Activated naive CD4-positive, alpha-beta T cell treated with anti-CD3 and anti-CD28 coated beads, Interleukin-2, amount 50 U/mL, for 24 hours (primary cell): ENCODE measurements around the gene CXXC5.
"Not testable (repeated sequence)": the region's sequence is repeated elsewhere in the genome, so short reads cannot be mapped to it uniquely, and the experiment has no call there.

Experiments used
- H3K27ac Mint-ChIP-seq: one replicate; pipeline ENCODE4 v1.8.0; 2021; ENCODE audit warnings: mild to moderate bottlenecking, mixed read lengths
- H3K27me3 Mint-ChIP-seq: one replicate; pipeline ENCODE4 v1.8.0; 2021; ENCODE audit warnings: mixed read lengths
- H3K36me3 Mint-ChIP-seq: one replicate; pipeline ENCODE4 v1.8.0; 2021; ENCODE audit warnings: mixed read lengths
- H3K4me1 Mint-ChIP-seq: one replicate; pipeline ENCODE4 v1.8.0; 2021; ENCODE audit warnings: mixed read lengths
- H3K4me3 Mint-ChIP-seq: one replicate; pipeline ENCODE4 v1.8.0; 2021; ENCODE audit warnings: mild to moderate bottlenecking, mixed read lengths
- H3K9me3 Mint-ChIP-seq: one replicate; pipeline ENCODE4 v1.8.0; 2021; ENCODE audit warnings: mixed read lengths

Gene CXXC5

GRCh38 chr5:139713898-139714297 is 65.7 kb downstream of the CXXC5 start:
- not testable (repeated sequence) for H3K36me3 Mint-ChIP-seq, H3K27ac Mint-ChIP-seq, H3K4me3 Mint-ChIP-seq, H3K27me3 Mint-ChIP-seq, H3K9me3 Mint-ChIP-seq
- peaks cover 15% of the 10 kb centered on the region for H3K4me1 Mint-ChIP-seq

GRCh38 chr5:139717221-139717620 is 69.1 kb downstream of the CXXC5 start:
- Mint-ChIP-seq H3K4me3 (no peak overlapping the region), H3K27ac (no peak overlapping the region), H3K27me3 (peaks cover 1% of the 10 kb centered on the region), H3K4me1 (peaks cover 4% of the 10 kb centered on the region), H3K36me3 (peaks cover 6% of the 10 kb centered on the region), H3K9me3 (peaks cover 6% of the 10 kb centered on the region)

GRCh38 chr5:139718403-139718802 is 70.3 kb downstream of the CXXC5 start:
- not testable (repeated sequence) for H3K9me3 Mint-ChIP-seq, H3K27me3 Mint-ChIP-seq, H3K36me3 Mint-ChIP-seq, H3K27ac Mint-ChIP-seq, H3K4me1 Mint-ChIP-seq, H3K4me3 Mint-ChIP-seq

- H3K4me1 Mint-ChIP-seq, H3K27ac Mint-ChIP-seq, H3K27me3 Mint-ChIP-seq, H3K9me3 Mint-ChIP-seq, H3K36me3 Mint-ChIP-seq, H3K4me3 Mint-ChIP-seq: not testable (repeated sequence)
Measured at GRCh38 chr5:139719970-139720369, 71.8 kb downstream of the CXXC5 start.

GRCh38 chr5:139723986-139724587 is 75.9 kb downstream of the CXXC5 start:
- no peaks in the 10 kb centered on the region for H3K4me1 Mint-ChIP-seq
- no peaks in the 10 kb centered on the region for H3K9me3 Mint-ChIP-seq
- no peaks in the 10 kb centered on the region for H3K27me3 Mint-ChIP-seq
- H3K27ac Mint-ChIP-seq = no peak overlapping the region
- peaks cover 2% of the 10 kb centered on the region for H3K36me3 Mint-ChIP-seq
- no peak overlapping the region for H3K4me3 Mint-ChIP-seq

GRCh38 chr5:139725073-139725830 is 77.1 kb downstream of the CXXC5 start:
- Mint-ChIP-seq H3K27me3 (no peaks in the 10 kb centered on the region), H3K9me3 (no peaks in the 10 kb centered on the region), H3K4me3 (no peak overlapping the region), H3K36me3 (no peaks in the 10 kb centered on the region), H3K27ac (no peak overlapping the region), H3K4me1 (no peaks in the 10 kb centered on the region)

GRCh38 chr5:139726248-139726647 is 78.1 kb downstream of the CXXC5 start:
- Mint-ChIP-seq H3K4me1 (no peaks in the 10 kb centered on the region), H3K27me3 (no peaks in the 10 kb centered on the region), H3K9me3 (no peaks in the 10 kb centered on the region), H3K4me3 (no peak overlapping the region), H3K27ac (no peak overlapping the region), H3K36me3 (no peaks in the 10 kb centered on the region)

- H3K27me3 Mint-ChIP-seq, H3K36me3 Mint-ChIP-seq, H3K4me3 Mint-ChIP-seq, H3K9me3 Mint-ChIP-seq, H3K27ac Mint-ChIP-seq, H3K4me1 Mint-ChIP-seq: not testable (repeated sequence)
Measured at GRCh38 chr5:139727615-139728014, 79.5 kb downstream of the CXXC5 start.

- no peaks in the 10 kb centered on the region for H3K4me1 Mint-ChIP-seq
- H3K27me3 Mint-ChIP-seq = no peaks in the 10 kb centered on the region
- no peaks in the 10 kb centered on the region for H3K9me3 Mint-ChIP-seq
- H3K27ac Mint-ChIP-seq = no peak overlapping the region
- H3K36me3 Mint-ChIP-seq = no peaks in the 10 kb centered on the region
- H3K4me3 Mint-ChIP-seq = no peak overlapping the region
Measured at GRCh38 chr5:139731281-139731680, 83.1 kb downstream of the CXXC5 start.

GRCh38 chr5:139732019-139732418 is 83.9 kb downstream of the CXXC5 start:
- Mint-ChIP-seq H3K27ac (no peak overlapping the region), H3K36me3 (no peaks in the 10 kb centered on the region), H3K27me3 (no peaks in the 10 kb centered on the region), H3K9me3 (no peaks in the 10 kb centered on the region), H3K4me3 (no peak overlapping the region), H3K4me1 (no peaks in the 10 kb centered on the region)

GRCh38 chr5:139733010-139733688 is 85.0 kb downstream of the CXXC5 start:
- H3K4me1 Mint-ChIP-seq = no peaks in the 10 kb centered on the region
- H3K9me3 Mint-ChIP-seq = no peaks in the 10 kb centered on the region
- no peak overlapping the region for H3K27ac Mint-ChIP-seq
- H3K36me3 Mint-ChIP-seq = no peaks in the 10 kb centered on the region
- no peaks in the 10 kb centered on the region for H3K27me3 Mint-ChIP-seq
- no peak overlapping the region for H3K4me3 Mint-ChIP-seq
